ELR (cell line): ENCODE data around the gene RNASE13.

Experiments
- DNase-seq: peaks from one replicate; pipeline ENCODE4 v3.0.0-alpha.2; 2015; ENCODE audit warnings: low read depth

RNASE13 gene

GRCh38 chr14:21034707-21035106 lies at the start of gene RNASE13:
TSS of gene RNASE13 (minus strand) at chr14:21034807. CDS start at chr14:21034288, 519 bp downstream.
- DNase-seq: no peak

GRCh38 chr14:21084396-21084795 lies 49.8 kb upstream of the RNASE13 start:
- no peak for DNase-seq

- DNase-seq: no peak
Observed at GRCh38 chr14:21083565-21084325, 49.1 kb upstream of the RNASE13 start.

DNA sequence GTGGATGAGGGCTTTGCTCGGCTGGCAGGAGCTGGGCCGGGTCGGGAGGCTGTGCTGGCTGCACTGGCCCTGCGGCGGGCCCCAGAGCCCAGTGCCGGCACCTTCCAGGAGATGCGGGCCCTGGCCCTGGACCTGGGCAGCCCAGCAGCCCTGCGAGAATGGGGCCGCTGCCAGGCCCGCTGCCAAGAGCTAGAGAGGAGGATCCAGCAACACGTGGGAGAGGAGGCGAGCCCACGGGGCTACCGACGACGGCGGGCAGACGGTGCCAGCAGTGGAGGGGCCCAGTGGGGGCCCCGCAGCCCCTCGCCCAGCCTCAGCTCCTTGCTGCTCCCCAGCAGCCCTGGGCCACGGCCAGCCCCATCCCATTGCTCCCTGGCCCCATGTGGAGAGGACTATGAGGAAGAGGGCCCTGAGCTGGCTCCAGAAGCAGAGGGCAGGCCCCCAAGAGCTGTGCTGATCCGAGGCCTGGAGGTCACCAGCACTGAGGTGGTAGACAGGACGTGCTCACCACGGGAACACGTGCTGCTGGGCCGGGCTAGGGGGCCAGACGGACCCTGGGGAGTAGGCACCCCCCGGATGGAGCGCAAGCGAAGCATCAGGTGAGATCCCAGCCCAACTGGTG lies 47.0 kb upstream of the RNASE13 start:
- DNase-seq: no peak

DNA sequence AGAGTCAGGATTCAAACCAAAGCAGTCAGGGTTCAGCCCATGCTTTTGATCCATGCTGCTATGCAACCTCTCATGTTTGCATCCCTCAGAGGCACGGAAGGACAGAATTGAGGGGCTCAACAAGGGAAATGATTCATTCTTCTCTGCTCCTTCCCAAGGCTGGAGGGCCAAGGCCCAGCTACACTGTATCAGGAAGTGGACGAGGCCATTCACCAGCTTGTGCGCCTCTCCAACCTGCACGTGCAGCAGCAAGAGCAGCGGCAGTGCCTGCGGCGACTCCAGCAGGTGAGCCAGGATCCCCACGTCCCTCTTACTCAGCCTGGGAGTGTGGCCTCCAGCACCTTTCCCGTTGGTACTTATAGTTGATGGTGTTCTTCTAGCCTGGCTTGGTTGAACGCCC lies 44.1 kb upstream of the RNASE13 start:
- no peak for DNase-seq

DNA sequence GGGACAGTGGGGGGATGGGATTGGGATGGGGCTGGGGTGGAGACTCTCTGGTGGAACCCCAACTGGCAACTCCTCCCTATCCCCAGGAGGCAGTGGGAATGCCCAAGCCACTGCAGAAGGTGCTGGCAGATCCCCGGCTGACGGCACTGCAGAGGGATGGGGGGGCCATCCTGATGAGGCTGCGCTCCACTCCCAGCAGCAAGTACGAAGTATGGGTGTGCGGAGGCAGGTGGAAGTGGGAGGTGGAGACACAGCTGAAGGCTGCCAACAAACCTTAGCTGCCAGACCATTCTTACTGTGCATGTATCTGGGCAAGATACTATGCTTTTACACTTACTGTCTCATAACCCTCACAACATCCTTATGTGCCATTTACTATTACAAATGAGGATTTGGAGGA lies 43.7 kb upstream of the RNASE13 start:
- no peak for DNase-seq

- no peak for DNase-seq
Observed at GRCh38 chr14:21077672-21078071, 43.1 kb upstream of the RNASE13 start.

GRCh38 chr14:21075719-21076437 lies 41.3 kb upstream of the RNASE13 start:
- no peak for DNase-seq

GRCh38 chr14:21074398-21075272 lies 40.0 kb upstream of the RNASE13 start:
- no peak for DNase-seq

- no peak for DNase-seq
Observed at GRCh38 chr14:21073921-21074320, 39.3 kb upstream of the RNASE13 start.

DNA sequence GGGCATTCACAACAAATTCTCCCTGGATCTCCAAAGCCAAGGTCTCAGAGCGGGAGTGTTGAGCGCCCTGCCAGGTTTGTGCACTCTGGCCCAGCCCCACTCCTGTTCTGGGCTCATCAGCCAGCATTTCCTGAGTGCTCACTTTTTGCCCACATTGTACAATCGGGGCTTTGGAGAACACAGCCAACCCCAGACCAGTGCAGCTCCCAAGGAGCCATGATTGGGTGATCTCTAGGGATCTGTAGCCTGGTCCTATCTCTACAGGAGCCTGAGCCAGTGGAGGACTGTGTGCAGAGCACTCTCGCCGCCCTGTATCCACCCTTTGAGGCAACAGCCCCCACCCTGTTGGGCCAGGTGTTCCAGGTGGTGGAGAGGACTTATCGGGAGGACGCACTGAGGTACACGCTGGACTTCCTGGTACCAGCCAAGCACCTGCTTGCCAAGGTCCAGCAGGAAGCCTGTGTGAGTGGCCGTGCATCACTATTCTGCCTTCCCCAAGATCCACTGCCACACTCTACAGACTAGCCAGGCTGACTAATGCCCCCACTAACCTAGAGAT lies 38.3 kb upstream of the RNASE13 start:
- DNase-seq: no peak

GRCh38 chr14:21072031-21072473 lies 37.4 kb upstream of the RNASE13 start:
- peak; percentile 74 for DNase-seq

- DNase-seq: peak; percentile 87
Observed at GRCh38 chr14:21071225-21072030, 36.8 kb upstream of the RNASE13 start.

- peak; percentile 50 for DNase-seq
Observed at GRCh38 chr14:21070610-21071224, 36.1 kb upstream of the RNASE13 start.

DNA sequence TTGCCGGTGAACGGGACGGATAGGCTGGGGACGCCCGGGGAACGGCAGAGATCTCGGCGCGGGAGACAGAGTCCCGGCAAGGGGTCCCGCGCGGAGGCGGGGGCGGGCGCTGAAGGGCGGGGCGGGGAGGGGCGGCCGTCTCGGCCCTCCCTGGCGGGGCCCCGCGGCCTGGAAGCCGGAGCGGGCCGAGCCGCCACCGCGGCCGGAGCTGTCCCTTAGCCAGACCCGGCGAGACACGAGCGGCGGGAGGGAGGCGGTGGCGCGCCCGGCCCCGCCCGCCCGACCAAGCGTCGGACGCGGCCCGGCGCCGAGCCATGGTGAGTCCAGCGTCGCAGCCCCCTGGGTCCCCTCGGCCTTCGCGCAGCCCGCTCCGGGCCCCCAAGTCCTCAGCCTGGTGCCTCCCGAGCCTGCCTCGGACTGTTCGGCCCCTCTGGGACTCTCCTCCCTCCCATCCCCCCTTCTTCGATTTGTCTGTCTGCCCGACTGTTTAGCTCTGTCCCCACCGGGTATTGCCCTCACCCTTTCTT lies 35.5 kb upstream of the RNASE13 start, which contains the start of gene ARHGEF40:
ARHGEF40 (plus strand) TSS at position 222 of the 527 bp plus-strand sequence; CDS start at position 315, 93 bp downstream.
- DNase-seq: peak; percentile 57

- peak; percentile 51 for DNase-seq
Observed at GRCh38 chr14:21069388-21070082, 34.9 kb upstream of the RNASE13 start.

DNA sequence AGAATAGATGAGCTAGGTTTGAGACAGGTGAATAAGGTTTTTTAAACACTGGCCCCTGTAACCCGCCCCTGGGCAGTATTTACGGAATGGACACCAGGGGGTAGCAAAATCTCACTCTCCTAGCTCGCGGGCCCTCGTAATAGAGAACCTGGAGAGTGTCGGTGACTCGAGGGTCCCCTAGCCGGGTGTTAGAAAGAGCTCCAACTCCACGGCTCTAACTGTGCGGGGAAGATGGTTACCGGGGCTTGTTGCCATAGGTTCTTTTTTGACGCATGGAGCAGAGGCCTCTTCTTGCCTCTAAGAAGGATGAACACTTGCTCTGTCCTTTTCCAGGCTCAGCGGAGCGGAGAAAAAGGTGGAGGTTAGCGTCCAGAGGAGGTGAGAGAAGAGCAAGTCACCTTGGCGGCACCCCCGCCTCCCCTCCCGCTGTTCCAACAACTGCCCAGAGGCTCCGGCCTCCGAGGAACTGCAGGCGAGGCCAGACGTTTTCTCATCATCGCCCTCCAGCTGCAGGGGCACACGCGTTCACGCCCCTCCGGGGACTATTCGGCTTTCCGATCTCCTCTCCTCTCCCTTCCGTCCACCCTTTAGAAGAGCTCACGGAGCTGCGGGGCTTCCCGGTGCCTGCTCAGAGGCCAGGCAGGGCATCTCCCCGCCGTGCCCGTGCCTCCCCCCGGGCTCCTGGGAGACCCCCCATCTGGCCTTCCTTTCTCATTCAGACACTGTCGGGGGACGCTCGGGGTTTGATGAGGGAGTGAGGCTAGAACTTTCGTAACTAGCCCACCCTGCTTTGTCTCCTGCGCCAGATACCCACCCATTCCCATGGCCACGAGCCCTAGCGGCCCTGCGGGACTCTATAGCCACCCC lies 34.1 kb upstream of the RNASE13 start:
- DNase-seq: peak; percentile 74

DNA sequence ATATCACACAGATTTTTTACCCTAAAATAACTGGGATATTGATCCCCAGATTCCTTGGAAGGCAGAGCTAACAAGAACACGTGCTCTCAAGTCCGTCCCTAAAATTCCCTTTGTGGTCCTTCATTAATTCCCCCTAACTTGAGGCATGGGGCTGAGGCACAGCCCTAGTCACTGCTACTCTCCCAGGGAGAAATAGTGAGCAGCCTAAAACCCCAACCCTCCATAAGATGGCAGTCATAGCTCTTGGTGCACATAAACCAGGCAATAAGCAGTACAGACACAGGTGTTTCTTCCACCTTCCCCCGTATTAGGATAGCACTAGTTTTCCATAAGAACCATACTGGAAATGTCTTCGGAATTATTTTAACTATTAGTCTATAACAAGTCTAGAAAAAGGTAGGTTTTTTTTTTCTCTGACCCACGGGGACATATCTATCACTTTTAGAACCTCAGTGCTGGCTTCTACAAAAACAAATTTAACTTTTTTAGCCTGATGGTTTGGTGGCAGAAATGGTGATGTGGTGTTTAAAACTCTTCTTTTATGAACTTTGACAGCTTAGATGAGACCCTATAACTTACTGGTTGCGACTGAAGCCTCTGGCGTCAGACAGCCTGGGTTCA lies 32.4 kb upstream of the RNASE13 start:
- peak; percentile 31 for DNase-seq
